ENCODE results near the gene DDX10. TPM values are rescaled to one million over a fixed set of nuclear protein-coding genes. Genes with fewer than 3 reads are reported as not detected.
"Not testable (repeated sequence)": the region's sequence is repeated elsewhere in the genome, so short reads cannot be mapped to it uniquely, and the experiment has no call there.

Gene DDX10
- total RNA-seq, 1 donor from 2014 or later, result 34.7 TPM

GRCh38 chr11:108632041-108632704 is 32.7 kb upstream of the DDX10 start:
- DNase-seq (ENCODE audit: extremely low spot score, unreplicated experiment), result no peak
- Mint-ChIP-seq H3K36me3 (no peaks in the 10 kb centered on the region), H3K27me3 (no peaks in the 10 kb centered on the region), H3K27ac (no peak overlapping the region), H3K9me3 (peaks cover 11% of the 10 kb centered on the region), H3K4me1 (ENCODE audit: unreplicated experiment) (no peaks in the 10 kb centered on the region), H3K4me3 (no peak overlapping the region)
- TF ChIP-seq, protein P1, sequence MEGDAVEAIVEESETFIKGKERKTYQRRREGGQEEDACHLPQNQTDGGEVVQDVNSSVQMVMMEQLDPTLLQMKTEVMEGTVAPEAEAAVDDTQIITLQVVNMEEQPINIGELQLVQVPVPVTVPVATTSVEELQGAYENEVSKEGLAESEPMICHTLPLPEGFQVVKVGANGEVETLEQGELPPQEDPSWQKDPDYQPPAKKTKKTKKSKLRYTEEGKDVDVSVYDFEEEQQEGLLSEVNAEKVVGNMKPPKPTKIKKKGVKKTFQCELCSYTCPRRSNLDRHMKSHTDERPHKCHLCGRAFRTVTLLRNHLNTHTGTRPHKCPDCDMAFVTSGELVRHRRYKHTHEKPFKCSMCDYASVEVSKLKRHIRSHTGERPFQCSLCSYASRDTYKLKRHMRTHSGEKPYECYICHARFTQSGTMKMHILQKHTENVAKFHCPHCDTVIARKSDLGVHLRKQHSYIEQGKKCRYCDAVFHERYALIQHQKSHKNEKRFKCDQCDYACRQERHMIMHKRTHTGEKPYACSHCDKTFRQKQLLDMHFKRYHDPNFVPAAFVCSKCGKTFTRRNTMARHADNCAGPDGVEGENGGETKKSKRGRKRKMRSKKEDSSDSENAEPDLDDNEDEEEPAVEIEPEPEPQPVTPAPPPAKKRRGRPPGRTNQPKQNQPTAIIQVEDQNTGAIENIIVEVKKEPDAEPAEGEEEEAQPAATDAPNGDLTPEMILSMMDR (conservative IDR thresholded peaks at IDR 0.05), result no peak

DNA sequence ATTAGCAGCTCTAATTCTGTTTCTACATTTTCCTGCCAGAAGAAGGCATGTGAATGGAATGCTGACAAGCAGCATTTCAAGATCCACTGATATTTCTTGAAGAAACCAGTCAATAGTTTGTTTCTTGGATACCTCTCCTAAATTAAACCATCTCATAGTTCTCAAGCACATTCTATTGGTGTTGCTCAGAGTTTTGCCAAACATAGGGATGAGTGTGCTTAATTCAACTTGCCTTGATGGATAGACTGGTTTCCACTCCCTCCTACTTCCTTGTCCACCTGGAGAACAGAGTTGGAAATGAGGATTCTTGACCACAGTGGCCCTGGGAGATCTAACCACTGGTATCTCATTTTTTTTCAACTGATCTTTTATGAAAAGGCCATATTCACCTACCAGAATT is 29.8 kb upstream of the DDX10 start:
- TF ChIP-seq, protein P1 (conservative IDR thresholded peaks at IDR 0.05), result no peak
- Mint-ChIP-seq H3K27ac (peak overlapping the region; percentile 85), H3K27me3 (no peaks in the 10 kb centered on the region), H3K9me3 (peaks cover 11% of the 10 kb centered on the region), H3K4me1 (ENCODE audit: unreplicated experiment) (no peaks in the 10 kb centered on the region), H3K4me3 (peak overlapping the region; percentile 4), H3K36me3 (no peaks in the 10 kb centered on the region)
- no peak for DNase-seq (ENCODE audit: extremely low spot score, unreplicated experiment)

DNA sequence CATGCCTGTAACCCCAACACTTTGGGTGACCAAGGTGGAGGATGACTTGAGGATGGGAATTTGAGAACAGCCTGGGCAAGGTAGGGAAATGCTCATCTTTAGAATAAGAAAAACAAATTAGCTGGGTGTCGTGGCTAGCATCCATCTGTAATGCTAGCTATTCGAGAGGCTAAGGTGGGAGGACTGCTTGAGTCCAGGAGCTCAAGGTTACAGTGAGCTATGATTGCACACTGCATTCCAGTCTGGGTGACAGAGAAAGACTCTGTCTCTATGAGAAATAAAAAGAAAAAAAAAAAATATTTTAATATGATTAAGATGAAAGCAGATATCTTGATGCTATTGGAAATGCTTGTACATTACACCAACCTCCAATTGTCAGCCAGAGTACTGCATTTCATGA is 28.6 kb upstream of the DDX10 start:
- Mint-ChIP-seq H3K4me3 (no peak overlapping the region), H3K27me3 (no peaks in the 10 kb centered on the region), H3K27ac (no peak overlapping the region), H3K4me1 (ENCODE audit: unreplicated experiment) (no peaks in the 10 kb centered on the region), H3K9me3 (peaks cover 11% of the 10 kb centered on the region), H3K36me3 (no peaks in the 10 kb centered on the region)
- TF ChIP-seq, protein P1 (conservative IDR thresholded peaks at IDR 0.05), result no peak
- no peak for DNase-seq (ENCODE audit: extremely low spot score, unreplicated experiment)

- no peak for DNase-seq (ENCODE audit: extremely low spot score, unreplicated experiment)
- H3K9me3 Mint-ChIP-seq, result peaks cover 11% of the 10 kb centered on the region
- no peaks in the 10 kb centered on the region for H3K36me3 Mint-ChIP-seq
- H3K27me3 Mint-ChIP-seq, result no peaks in the 10 kb centered on the region
- no peak overlapping the region for H3K4me3 Mint-ChIP-seq
- TF ChIP-seq, protein P1 (conservative IDR thresholded peaks at IDR 0.05), result no peak
- H3K27ac Mint-ChIP-seq, result no peak overlapping the region
- H3K4me1 Mint-ChIP-seq (ENCODE audit: unreplicated experiment), result no peaks in the 10 kb centered on the region
Observed at GRCh38 chr11:108639146-108639545, 25.7 kb upstream of the DDX10 start.

- not testable (repeated sequence) for H3K27me3 Mint-ChIP-seq; H3K27ac Mint-ChIP-seq; H3K4me1 Mint-ChIP-seq (ENCODE audit: unreplicated experiment); H3K36me3 Mint-ChIP-seq; H3K9me3 Mint-ChIP-seq; H3K4me3 Mint-ChIP-seq; DNase-seq (ENCODE audit: extremely low spot score, unreplicated experiment)
Observed at GRCh38 chr11:108641752-108642151, 23.1 kb upstream of the DDX10 start.

- Mint-ChIP-seq H3K27ac (no peak overlapping the region), H3K9me3 (no peaks in the 10 kb centered on the region), H3K4me3 (no peak overlapping the region), H3K27me3 (no peaks in the 10 kb centered on the region), H3K36me3 (no peaks in the 10 kb centered on the region), H3K4me1 (ENCODE audit: unreplicated experiment) (peaks cover 5% of the 10 kb centered on the region)
- DNase-seq (ENCODE audit: extremely low spot score, unreplicated experiment), result no peak
- TF ChIP-seq, protein P1 (conservative IDR thresholded peaks at IDR 0.05), result no peak
Observed at GRCh38 chr11:108643974-108644373, 20.9 kb upstream of the DDX10 start.

Data from type B pancreatic cell (in vitro differentiated cells).